SK-N-SH (cell line): ENCODE data around the gene RPS6KA2.

ENCODE experiments used
- CTCF ChIP-seq: fragments of 200-600 bp; sonication (generic); IDR thresholded peaks from 2 replicates; pipeline ENCODE4 v1.6.1; 2017; ENCODE audit warnings: antibody characterized with exemption, mild to moderate bottlenecking, moderate library complexity
- GABPA ChIP-seq: IDR thresholded peaks from 2 replicates; pipeline ENCODE4 v1.4.0; 2012; ENCODE audit warnings: low read depth, mild to moderate bottlenecking
- JUND ChIP-seq: IDR thresholded peaks from 2 replicates; pipeline ENCODE4 v1.4.0; 2012
- MAX ChIP-seq: IDR thresholded peaks from 2 replicates; pipeline ENCODE4 v1.4.0; 2012; ENCODE audit warnings: low read depth
- MEF2A ChIP-seq: IDR thresholded peaks from 2 replicates; pipeline ENCODE4 v1.4.0; 2012; ENCODE audit warnings: low read depth, borderline replicate concordance
- POLR2AphosphoS5 ChIP-seq: IDR thresholded peaks from 2 replicates; pipeline ENCODE4 v1.6.1; 2012; ENCODE audit warnings: low read depth, low read length
- RAD21 ChIP-seq: IDR thresholded peaks from 2 replicates; pipeline ENCODE4 v1.6.1; 2012; ENCODE audit warnings: mild to moderate bottlenecking, low read length
- REST ChIP-seq: IDR thresholded peaks from 2 replicates; pipeline ENCODE4 v1.6.1; 2012; ENCODE audit warnings: mild to moderate bottlenecking, low read depth, low read length, moderate library complexity
- TAF1 ChIP-seq: IDR thresholded peaks from 2 replicates; pipeline ENCODE4 v1.6.1; 2012; ENCODE audit warnings: low read depth, mild to moderate bottlenecking, low read length, moderate library complexity, borderline replicate concordance

- TF ChIP-seq MEF2A (no peak), REST (no peak), RAD21 (no peak), GABPA (no peak), TAF1 (no peak), CTCF (no peak), JUND (no peak), MAX (no peak), POLR2AphosphoS5 (no peak)
Observed at GRCh38 chr6:166434336-166434735, 192.7 kb downstream of the RPS6KA2 start.
